OCI-LY3 (cell line): Measurements from ENCODE around the gene LAMC3.

Experiments used
- EZH2phosphoT487 ChIP-seq: fragments of 200-600 bp; shearing (Covaris generic); IDR thresholded peaks from 2 replicates; pipeline ENCODE4 v1.6.1; 2018; ENCODE audit warnings: antibody characterized with exemption, mixed run types, low read depth
- TF ChIP-seq, protein P1 (sequence below): fragments of 200-600, 300-600 bp; sonication (generic); IDR thresholded peaks from 2 replicates; pipeline ENCODE4 v1.5.1; 2014; ENCODE audit warnings: antibody characterized with exemption, low read length, low read depth

DNA sequence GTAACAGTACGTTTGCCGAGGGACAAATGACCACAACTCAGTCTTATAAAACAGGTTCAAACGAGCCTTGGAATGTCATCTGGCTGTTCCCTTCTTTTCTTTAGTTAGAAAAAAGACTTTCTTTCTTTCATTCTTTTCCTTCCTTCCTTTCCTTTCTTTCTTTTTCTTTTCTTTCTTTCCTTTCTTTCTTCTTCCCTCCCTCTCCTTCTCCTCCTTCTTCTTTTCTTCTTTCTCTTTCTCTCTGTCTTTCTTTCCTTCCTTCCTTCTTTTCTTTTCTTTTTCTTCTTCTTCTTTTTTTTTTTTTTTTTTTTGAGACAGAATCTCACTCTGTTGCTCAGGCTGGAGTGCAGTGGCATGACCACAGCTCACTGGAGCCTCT, 9.7 kb upstream of the LAMC3 start:
- TF ChIP-seq, protein P1, sequence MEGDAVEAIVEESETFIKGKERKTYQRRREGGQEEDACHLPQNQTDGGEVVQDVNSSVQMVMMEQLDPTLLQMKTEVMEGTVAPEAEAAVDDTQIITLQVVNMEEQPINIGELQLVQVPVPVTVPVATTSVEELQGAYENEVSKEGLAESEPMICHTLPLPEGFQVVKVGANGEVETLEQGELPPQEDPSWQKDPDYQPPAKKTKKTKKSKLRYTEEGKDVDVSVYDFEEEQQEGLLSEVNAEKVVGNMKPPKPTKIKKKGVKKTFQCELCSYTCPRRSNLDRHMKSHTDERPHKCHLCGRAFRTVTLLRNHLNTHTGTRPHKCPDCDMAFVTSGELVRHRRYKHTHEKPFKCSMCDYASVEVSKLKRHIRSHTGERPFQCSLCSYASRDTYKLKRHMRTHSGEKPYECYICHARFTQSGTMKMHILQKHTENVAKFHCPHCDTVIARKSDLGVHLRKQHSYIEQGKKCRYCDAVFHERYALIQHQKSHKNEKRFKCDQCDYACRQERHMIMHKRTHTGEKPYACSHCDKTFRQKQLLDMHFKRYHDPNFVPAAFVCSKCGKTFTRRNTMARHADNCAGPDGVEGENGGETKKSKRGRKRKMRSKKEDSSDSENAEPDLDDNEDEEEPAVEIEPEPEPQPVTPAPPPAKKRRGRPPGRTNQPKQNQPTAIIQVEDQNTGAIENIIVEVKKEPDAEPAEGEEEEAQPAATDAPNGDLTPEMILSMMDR, result no peak
- no peak for TF ChIP-seq EZH2phosphoT487
